WTC11 (cell line): ENCODE data around the gene IDH3A. TPM values are rescaled to one million over a fixed set of nuclear protein-coding genes. Genes with fewer than 3 reads are reported as not detected.

ENCODE experiments used
- ATAC-seq: fragments of 200-7000 bp; cut with Tn5 transposase; 2 replicates; pipeline ENCODE4 v1.10.0; 2021; ENCODE audit warnings: mild to moderate bottlenecking, moderate library complexity
- CTCF ChIA-PET: fragments of 300-600 bp; sonication (Branson Sonifier 250); formaldehyde crosslinking; loops from one replicate; lab custom pipeline; 2021; ENCODE audit warnings: antibody characterized with exemption; lab: Charles Lee
- POLR2A ChIA-PET: fragments of 350-600 bp; sonication (Branson Sonifier 250); formaldehyde crosslinking; loops from one replicate; lab custom pipeline; 2021; ENCODE audit warnings: antibody characterized with exemption; lab: Charles Lee
- DNase-seq: peaks from one replicate; pipeline ENCODE4 v3.0.0; 2021; ENCODE audit warnings: low spot score
- H3K27ac Mint-ChIP-seq: 2 replicates; pipeline ENCODE4 v1.8.0; 2021; ENCODE audit warnings: mixed read lengths
- H3K27me3 Mint-ChIP-seq: 2 replicates; pipeline ENCODE4 v1.8.0; 2021; ENCODE audit warnings: low read depth, mild to moderate bottlenecking, moderate library complexity, mixed read lengths
- H3K36me3 Mint-ChIP-seq: 2 replicates; pipeline ENCODE4 v1.8.0; 2021; ENCODE audit warnings: mixed read lengths
- H3K4me1 Mint-ChIP-seq: 2 replicates; pipeline ENCODE4 v1.8.0; 2022; ENCODE audit warnings: mixed read lengths
- H3K4me3 Mint-ChIP-seq: 2 replicates; pipeline ENCODE4 v1.8.0; 2021; ENCODE audit warnings: mild to moderate bottlenecking, moderate library complexity, mixed read lengths
- H3K9me3 Mint-ChIP-seq: 2 replicates; pipeline ENCODE4 v1.8.0; 2021; ENCODE audit warnings: mixed read lengths
- ATF6 ChIP-seq: sonication (generic); formaldehyde crosslinking; IDR thresholded peaks from 2 replicates; pipeline ENCODE4 v1.8.1; 2023; ENCODE audit warnings: mild to moderate bottlenecking, missing genetic modification reagents
- CREM ChIP-seq: sonication (generic); formaldehyde crosslinking; IDR thresholded peaks from 2 replicates; pipeline ENCODE4 v1.8.1; 2022; ENCODE audit warnings: mild to moderate bottlenecking, missing genetic modification reagents, moderate library complexity
- CTCF ChIP-seq: fragments of 200-600 bp; IDR thresholded peaks from 2 replicates; pipeline ENCODE4 v1.8.0; 2022; ENCODE audit warnings: antibody characterized with exemption
- E2F1 ChIP-seq: sonication (generic); formaldehyde crosslinking; IDR thresholded peaks from 2 replicates; pipeline ENCODE4 v1.8.0; 2022; ENCODE audit warnings: mild to moderate bottlenecking, missing genetic modification reagents
- E2F4 ChIP-seq: sonication (generic); formaldehyde crosslinking; IDR thresholded peaks from 2 replicates; pipeline ENCODE4 v1.8.1; 2022; ENCODE audit warnings: low read depth, mild to moderate bottlenecking, moderate library complexity, missing genetic modification reagents, borderline replicate concordance
- ELF4 ChIP-seq: sonication (generic); formaldehyde crosslinking; IDR thresholded peaks from 2 replicates; pipeline ENCODE4 v1.8.1; 2022; ENCODE audit warnings: low read depth, mild to moderate bottlenecking, moderate library complexity, missing genetic modification reagents
- HMGA2 ChIP-seq: fragments of 250-450 bp; sonication (Bioruptor Pico); IDR thresholded peaks from 2 replicates; pipeline ENCODE4 v1.4.0; 2021; ENCODE audit warnings: mild to moderate bottlenecking, moderate library complexity
- JAZF1 ChIP-seq: fragments of 250-450 bp; sonication (Bioruptor Pico); IDR thresholded peaks from 2 replicates; pipeline ENCODE4 v1.9.0; 2021; ENCODE audit warnings: moderate library complexity, mild to moderate bottlenecking, inconsistent platforms
- MXD4 ChIP-seq: fragments of 250-450 bp; sonication (Bioruptor Pico); IDR thresholded peaks from 2 replicates; pipeline ENCODE4 v1.8.0; 2021; ENCODE audit warnings: mild to moderate bottlenecking, moderate library complexity, borderline replicate concordance
- NFATC4 ChIP-seq: fragments of 250-450 bp; sonication (Bioruptor Pico); IDR thresholded peaks from 2 replicates; pipeline ENCODE4 v1.9.0; 2021; ENCODE audit warnings: mild to moderate bottlenecking
- SP1 ChIP-seq: sonication (generic); formaldehyde crosslinking; conservative IDR thresholded peaks from 2 replicates; pipeline ENCODE4 v1.8.1; 2022; ENCODE audit warnings: missing genetic modification reagents
- USF1 ChIP-seq: sonication (generic); formaldehyde crosslinking; IDR thresholded peaks from 2 replicates; pipeline ENCODE4 v1.8.0; 2022; ENCODE audit warnings: mild to moderate bottlenecking, missing genetic modification reagents
- ZBTB43 ChIP-seq: sonication (generic); formaldehyde crosslinking; IDR thresholded peaks from 2 replicates; pipeline ENCODE4 v1.8.1; 2023; ENCODE audit warnings: mild to moderate bottlenecking, missing genetic modification reagents
- ZNF423 ChIP-seq: fragments of 250-450 bp; sonication (Bioruptor Pico); IDR thresholded peaks from 2 replicates; pipeline ENCODE4 v2.1.2; 2022; ENCODE audit warnings: mild to moderate bottlenecking, moderate library complexity
- ZNF425 ChIP-seq: fragments of 250-450 bp; sonication (Bioruptor Pico); conservative IDR thresholded peaks from 2 replicates; pipeline ENCODE4 v1.9.0; 2021; ENCODE audit warnings: mild to moderate bottlenecking
- ZNF532 ChIP-seq: fragments of 250-450 bp; sonication (Bioruptor Pico); IDR thresholded peaks from 2 replicates; pipeline ENCODE4 v1.9.0; 2021; ENCODE audit warnings: mild to moderate bottlenecking, borderline replicate concordance
- total RNA-seq: library from RNA; stranded (reverse); gene quantifications from 3 replicates; pipeline ENCODE4 v1.2.3, GENCODE V29; 2021

Gene IDH3A
- total RNA-seq, 1 experiment from 2014 or later = 56.6 TPM

GRCh38 chr15:78210349-78210717, 61.2 kb downstream of the IDH3A start:
- H3K4me3 Mint-ChIP-seq = no peak overlapping the region
- no peaks in the 10 kb centered on the region for H3K9me3 Mint-ChIP-seq
- H3K36me3 Mint-ChIP-seq = no peaks in the 10 kb centered on the region
- TF ChIP-seq MXD4 (CRISPR knock-in tag) (no peak), CTCF (no peak)
- ChIA-PET CTCF (interaction anchor here (1.8 kb wide), 1 partner anchor 14 kb away, joined by 4 read pairs; no protein-coding TSS in a partner anchor), POLR2A (no interaction called here)
- DNase-seq (no peak), ATAC-seq (no peak)
- peaks cover 12% of the 10 kb centered on the region for H3K4me1 Mint-ChIP-seq
- no peak overlapping the region for H3K27ac Mint-ChIP-seq
- H3K27me3 Mint-ChIP-seq = no peaks in the 10 kb centered on the region

- TF ChIP-seq CREM (no peak), NFATC4 (CRISPR knock-in tag) (no peak), ZNF425 (no peak), ZNF532 (CRISPR knock-in tag) (no peak), ZNF423 (CRISPR knock-in tag) (no peak), E2F4 (CRISPR knock-in tag) (no peak)
- H3K4me3 Mint-ChIP-seq = no peak overlapping the region
- H3K4me1 Mint-ChIP-seq = peaks cover 10% of the 10 kb centered on the region
- POLR2A ChIA-PET = no interaction called here
- H3K36me3 Mint-ChIP-seq = no peaks in the 10 kb centered on the region
- no peak for ATAC-seq
- no peak for DNase-seq
- no peak overlapping the region for H3K27ac Mint-ChIP-seq
- no peaks in the 10 kb centered on the region for H3K9me3 Mint-ChIP-seq
- CTCF ChIA-PET = interaction anchor here (0.6 to 1.8 kb wide), 3 partner anchors 16 to 102 kb away, joined by 4 to 11 read pairs (median 5); no protein-coding TSS in a partner anchor
- no peaks in the 10 kb centered on the region for H3K27me3 Mint-ChIP-seq
Measured at GRCh38 chr15:78211189-78211921, 62.2 kb downstream of the IDH3A start.

- ChIA-PET POLR2A (no interaction called here), CTCF (interaction anchor here (1.2 to 1.8 kb wide), 2 partner anchors 16 to 28 kb away, joined by 5 to 11 read pairs; no protein-coding TSS in a partner anchor)
- Mint-ChIP-seq H3K27ac (0 out of 2 replicates have a peak overlapping the region, but pooled peaks have one; percentile 33), H3K27me3 (no peaks in the 10 kb centered on the region), H3K4me3 (no peak overlapping the region), H3K4me1 (peaks cover 6% of the 10 kb centered on the region), H3K36me3 (no peaks in the 10 kb centered on the region), H3K9me3 (no peaks in the 10 kb centered on the region)
- no peak for ATAC-seq
- DNase-seq = no peak
- TF ChIP-seq ZBTB43 (CRISPR knock-in tag) = no peak
- no peak for TF ChIP-seq HMGA2 (CRISPR knock-in tag)
- TF ChIP-seq SP1 = no peak
- no peak for TF ChIP-seq ATF6 (CRISPR knock-in tag)
- TF ChIP-seq JAZF1 = no peak
- no peak for TF ChIP-seq USF1
- TF ChIP-seq E2F1 (CRISPR knock-in tag) = no peak
- TF ChIP-seq ELF4 (CRISPR knock-in tag) = no peak
Measured at GRCh38 chr15:78212008-78212407, 62.8 kb downstream of the IDH3A start.
